ENCODE data around the gene TTC28. TPM values are rescaled to one million over a fixed set of nuclear protein-coding genes. Genes with fewer than 3 reads are reported as not detected.
A peak's percentile ranks its signal among the peaks of the same experiment; 100 is the strongest.

The TTC28 gene
- total RNA-seq, 1 donor from 2014 or later: 23.2 TPM

GRCh38 chr22:28601915-28602314 is 77.7 kb downstream of the TTC28 start:
- no peaks in the 10 kb centered on the region for H3K27me3 Mint-ChIP-seq (ENCODE audit: low read depth, unreplicated experiment)
- Histone ChIP-seq H3K9ac (ENCODE audit: low read length) (no peak overlapping the region), H4K20me1 (ENCODE audit: insufficient read depth, low read length) (no peaks in the 10 kb centered on the region), H3K27me3 (ENCODE audit: insufficient read depth, low read length) (no peaks in the 10 kb centered on the region), H3K4me3 (ENCODE audit: insufficient read depth, low read depth, low read length) (no peak overlapping the region), H3K9me3 (ENCODE audit: insufficient read depth, low read depth, low read length) (no peaks in the 10 kb centered on the region), H3K36me3 (ENCODE audit: insufficient read depth, low read length) (no peaks in the 10 kb centered on the region), H3K4me1 (ENCODE audit: insufficient read depth, low read length) (no peaks in the 10 kb centered on the region), H3K79me2 (ENCODE audit: insufficient read depth, low read length) (no peaks in the 10 kb centered on the region), H2AFZ (ENCODE audit: low read depth, low read length) (no peak overlapping the region), H3K4me2 (ENCODE audit: low read length) (no peak overlapping the region), H3K27ac (ENCODE audit: low read depth, low read length) (no peak overlapping the region)
- FAIRE-seq (no peak), DNase-seq (ENCODE audit: low read depth) (no peak)
- H3K9me3 Mint-ChIP-seq (ENCODE audit: unreplicated experiment): no peaks in the 10 kb centered on the region
- no peak overlapping the region for H3K27ac Mint-ChIP-seq (ENCODE audit: unreplicated experiment)
- no peaks in the 10 kb centered on the region for H3K4me1 Mint-ChIP-seq (ENCODE audit: low read depth, unreplicated experiment)
- H3K36me3 Mint-ChIP-seq (ENCODE audit: low read depth, unreplicated experiment): no peaks in the 10 kb centered on the region
- no peak overlapping the region for H3K4me3 Mint-ChIP-seq (ENCODE audit: unreplicated experiment)
- TF ChIP-seq CTCF (IDR thresholded peaks at IDR 0.05; ENCODE audit: insufficient read depth, low read depth, low read length) (no peak), EZH2 (IDR thresholded peaks at IDR 0.05; ENCODE audit: insufficient read depth, low read length) (no peak)

GRCh38 chr22:28600546-28601143 is 79.0 kb downstream of the TTC28 start:
- H3K4me2 ChIP-seq (ENCODE audit: low read length): no peak overlapping the region
- no peaks in the 10 kb centered on the region for H3K9me3 ChIP-seq (ENCODE audit: insufficient read depth, low read depth, low read length)

More at GRCh38 chr22:28600546-28601143, 79.0 kb downstream of the TTC28 start:
- H3K36me3 Mint-ChIP-seq (ENCODE audit: low read depth, unreplicated experiment): no peaks in the 10 kb centered on the region
- H3K4me3 Mint-ChIP-seq (ENCODE audit: unreplicated experiment): no peak overlapping the region
- H3K4me1 Mint-ChIP-seq (ENCODE audit: low read depth, unreplicated experiment): no peaks in the 10 kb centered on the region
- Histone ChIP-seq H3K4me1 (ENCODE audit: insufficient read depth, low read length) (no peaks in the 10 kb centered on the region), H3K36me3 (ENCODE audit: insufficient read depth, low read length) (no peaks in the 10 kb centered on the region), H3K27me3 (ENCODE audit: insufficient read depth, low read length) (no peaks in the 10 kb centered on the region), H3K27ac (ENCODE audit: low read depth, low read length) (no peak overlapping the region), H3K79me2 (ENCODE audit: insufficient read depth, low read length) (no peaks in the 10 kb centered on the region), H3K4me3 (ENCODE audit: insufficient read depth, low read depth, low read length) (no peak overlapping the region), H4K20me1 (ENCODE audit: insufficient read depth, low read length) (no peaks in the 10 kb centered on the region), H3K9ac (ENCODE audit: low read length) (no peak overlapping the region), H2AFZ (ENCODE audit: low read depth, low read length) (no peak overlapping the region)
- TF ChIP-seq EZH2 (IDR thresholded peaks at IDR 0.05; ENCODE audit: insufficient read depth, low read length) (no peak), CTCF (IDR thresholded peaks at IDR 0.05; ENCODE audit: insufficient read depth, low read depth, low read length) (peak; percentile 48)
- H3K27ac Mint-ChIP-seq (ENCODE audit: unreplicated experiment): no peak overlapping the region
- peak; percentile 27 for DNase-seq (ENCODE audit: low read depth)
- no peaks in the 10 kb centered on the region for H3K9me3 Mint-ChIP-seq (ENCODE audit: unreplicated experiment)
- H3K27me3 Mint-ChIP-seq (ENCODE audit: low read depth, unreplicated experiment): no peaks in the 10 kb centered on the region
- FAIRE-seq: no peak
